SK-N-MC (cell line): Measurements from ENCODE around the gene R3HDM4.

Experiments
- DNase-seq: peaks from one replicate; pipeline ENCODE4 v3.0.0-alpha.2; 2011; ENCODE audit warnings: low read depth, low spot score
- H3K27ac ChIP-seq: fragments of 200-600 bp; sonication (generic); 2 replicates; pipeline ENCODE4 v1.5.1; 2016; ENCODE audit warnings: mixed run types
- H3K36me3 ChIP-seq: fragments of 200-600 bp; sonication (generic); 2 replicates; pipeline ENCODE4 v1.6.1; 2017; ENCODE audit warnings: antibody characterized with exemption, low read length, mixed read lengths; ENCODE audit not compliant: insufficient read depth
- H3K4me3 ChIP-seq: fragments of 200-600 bp; sonication (generic); 2 replicates; pipeline ENCODE4 v1.5.1; 2016
- H3K9ac ChIP-seq: fragments of 200-600 bp; sonication (generic); 2 replicates; pipeline ENCODE4 v1.8.0; 2017; ENCODE audit warnings: mixed run types, mixed read lengths; ENCODE audit not compliant: insufficient read length
- H3K9me3 ChIP-seq: fragments of 200-600 bp; sonication (generic); 2 replicates; pipeline ENCODE4 v1.6.1; 2017; ENCODE audit warnings: low read depth, mild to moderate bottlenecking, antibody characterized with exemption, low read length, moderate library complexity, mixed read lengths
- EZH2 ChIP-seq: fragments of 200-600 bp; sonication (generic); IDR thresholded peaks from one replicate; pipeline ENCODE4 v1.6.1; 2017; ENCODE audit warnings: antibody characterized with exemption
- FOXP2 ChIP-seq: optimal IDR thresholded peaks from 2 replicates; pipeline ENCODE3; 2011; ENCODE audit warnings: mild to moderate bottlenecking, moderate library complexity; ENCODE audit not compliant: insufficient read depth; ENCODE audit errors: extremely low read length, control extremely low read depth
- POLR2AphosphoS5 ChIP-seq: IDR thresholded peaks from 2 replicates; pipeline ENCODE4 v1.6.1; 2012; ENCODE audit warnings: mild to moderate bottlenecking, low read depth, low read length, borderline replicate concordance

Gene R3HDM4

DNA sequence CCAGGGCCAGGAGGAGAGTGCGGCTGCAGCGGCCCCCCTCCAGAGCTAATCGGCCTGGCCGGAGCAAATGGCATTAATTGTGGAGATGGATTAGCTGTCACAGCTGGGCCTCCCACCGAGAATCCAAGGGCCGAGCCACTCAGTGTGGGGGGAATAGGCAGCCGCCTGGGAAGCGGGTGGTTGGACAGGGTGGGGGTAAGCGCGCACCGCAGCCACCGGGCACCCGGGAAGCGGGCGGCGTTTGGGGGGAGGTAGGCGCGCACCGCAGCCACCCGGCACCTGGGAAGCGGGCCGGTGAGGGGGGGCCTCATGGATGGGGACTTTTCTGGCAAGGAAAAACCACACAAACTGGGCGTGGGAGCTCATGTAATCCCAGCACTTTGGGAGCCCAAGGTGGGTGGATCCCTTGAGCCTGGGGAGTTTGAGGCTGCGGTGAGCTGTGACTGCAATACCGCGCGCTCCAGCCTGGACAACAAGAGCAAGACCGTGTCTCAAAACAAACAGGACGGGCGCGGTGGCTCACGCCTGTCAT lies 9.7 kb downstream of the R3HDM4 start:
- Histone ChIP-seq H3K9me3 (no peaks in the 10 kb centered on the region), H3K9ac (no peak overlapping the region), H3K36me3 (no peaks in the 10 kb centered on the region; the same call in 1 of the 2 replicates), H3K4me3 (no peak overlapping the region), H3K27ac (no peak overlapping the region)
- no peak for DNase-seq
- TF ChIP-seq FOXP2 = no peak
- no peak for TF ChIP-seq EZH2
- no peak for TF ChIP-seq POLR2AphosphoS5

DNA sequence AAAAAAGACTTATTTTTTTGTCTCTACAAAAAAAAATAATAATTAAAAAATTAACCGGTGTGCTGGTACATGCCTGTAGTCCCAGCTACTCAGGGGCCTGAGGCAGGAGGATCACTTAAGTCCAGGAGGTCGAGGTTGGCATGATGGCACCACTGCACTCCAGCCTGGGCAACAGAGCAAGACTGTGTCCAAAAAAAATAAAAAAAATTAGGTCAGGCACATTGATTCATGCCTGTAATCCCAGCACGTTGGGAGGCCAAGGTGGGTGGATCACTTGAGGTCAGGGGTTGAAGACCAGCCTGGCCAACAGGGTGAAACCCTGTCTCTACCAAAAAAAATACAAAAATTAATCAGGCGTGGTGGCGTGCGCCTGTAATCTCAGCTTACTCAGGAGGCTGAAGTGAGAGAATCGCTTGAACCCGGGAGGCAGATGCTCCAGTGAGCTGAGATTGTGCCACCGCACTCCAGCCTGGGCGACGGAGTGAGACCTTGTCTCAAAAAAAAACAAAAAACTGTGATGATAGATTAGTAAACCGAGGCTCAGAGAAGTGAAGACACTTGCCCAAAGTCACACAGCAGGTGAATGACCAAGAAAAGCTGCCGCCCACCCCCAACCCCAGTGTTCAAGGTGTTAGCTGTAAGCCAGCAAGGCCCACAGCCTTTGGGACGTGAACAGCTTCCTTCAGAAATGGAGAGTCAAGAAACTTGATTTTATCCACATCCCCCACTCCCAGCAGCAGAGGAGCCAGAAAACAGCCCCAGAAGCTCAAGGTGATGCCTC lies 10.4 kb downstream of the R3HDM4 start:
- Histone ChIP-seq H3K9me3 (no peaks in the 10 kb centered on the region), H3K9ac (no peak overlapping the region), H3K4me3 (no peak overlapping the region), H3K36me3 (no peaks in the 10 kb centered on the region; the same call in 1 of the 2 replicates), H3K27ac (no peak overlapping the region)
- DNase-seq = no peak
- TF ChIP-seq FOXP2 = no peak
- no peak for TF ChIP-seq EZH2
- TF ChIP-seq POLR2AphosphoS5 = no peak

DNA sequence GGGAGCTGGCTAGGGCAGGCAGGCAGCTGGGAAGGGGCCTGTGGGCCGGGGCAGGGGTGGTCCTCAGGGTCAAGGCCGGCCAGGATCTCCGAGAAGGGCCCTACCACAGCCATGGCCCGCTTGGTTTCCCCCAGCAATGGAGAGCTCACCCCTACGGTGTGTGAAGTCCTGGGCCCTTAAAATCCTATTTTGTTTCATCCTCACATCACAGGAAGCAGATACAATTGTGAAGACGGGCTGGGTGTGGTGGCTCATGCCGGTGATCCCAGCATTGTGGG lies 11.0 kb downstream of the R3HDM4 start:
- Histone ChIP-seq H3K27ac (no peak overlapping the region), H3K9me3 (no peaks in the 10 kb centered on the region), H3K4me3 (no peak overlapping the region), H3K36me3 (no peaks in the 10 kb centered on the region; the same call in 1 of the 2 replicates), H3K9ac (no peak overlapping the region)
- no peak for DNase-seq
- TF ChIP-seq FOXP2 (no peak), POLR2AphosphoS5 (no peak), EZH2 (no peak)

DNA sequence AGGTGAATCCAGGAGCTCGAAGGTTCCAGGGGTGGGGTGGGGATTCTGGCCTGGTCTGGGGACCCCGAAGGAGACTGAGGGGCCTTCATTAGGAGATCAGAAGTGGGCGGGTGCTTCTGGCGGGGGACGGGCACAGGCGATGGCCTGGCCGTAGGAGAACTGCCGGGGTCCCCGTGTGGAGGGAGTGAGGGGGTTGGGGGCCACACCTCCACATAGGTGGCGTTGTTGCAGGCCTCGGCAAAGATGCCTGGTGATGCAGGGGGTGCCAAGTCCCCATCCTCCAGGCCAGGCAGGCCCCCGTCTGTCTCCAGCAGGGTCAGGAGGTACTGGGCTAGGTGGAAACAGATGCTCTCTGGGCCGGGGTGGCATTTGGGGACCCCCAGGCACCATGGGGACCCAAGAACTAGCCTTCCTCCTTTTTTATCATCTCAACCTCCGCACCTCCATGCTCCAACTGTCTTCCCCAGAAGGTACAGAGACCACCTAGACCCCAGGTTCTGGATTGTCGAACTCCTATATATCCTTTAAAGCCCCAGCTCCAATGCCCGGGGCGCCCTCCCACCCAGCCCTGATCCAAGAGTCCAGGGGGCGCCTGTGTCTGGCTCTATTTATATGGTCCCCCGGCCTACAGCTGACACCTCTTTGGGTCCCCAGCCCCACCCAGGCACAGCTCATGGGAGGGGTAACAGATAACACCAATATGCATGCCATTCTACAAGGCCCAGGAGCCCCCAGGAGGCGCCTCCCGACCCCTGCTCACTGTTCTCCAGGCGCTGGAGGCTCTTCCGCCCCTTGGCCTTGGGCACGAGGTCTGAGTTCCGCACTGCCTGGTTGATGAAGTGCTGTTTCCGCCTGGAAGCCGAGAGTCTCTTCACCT lies 11.6 kb downstream of the R3HDM4 start:
- Histone ChIP-seq H3K4me3 (no peak overlapping the region), H3K9me3 (no peaks in the 10 kb centered on the region), H3K36me3 (no peaks in the 10 kb centered on the region; the same call in 1 of the 2 replicates), H3K27ac (no peak overlapping the region), H3K9ac (no peak overlapping the region)
- DNase-seq = no peak
- TF ChIP-seq POLR2AphosphoS5 = no peak
- no peak for TF ChIP-seq FOXP2
- TF ChIP-seq EZH2 = no peak

DNA sequence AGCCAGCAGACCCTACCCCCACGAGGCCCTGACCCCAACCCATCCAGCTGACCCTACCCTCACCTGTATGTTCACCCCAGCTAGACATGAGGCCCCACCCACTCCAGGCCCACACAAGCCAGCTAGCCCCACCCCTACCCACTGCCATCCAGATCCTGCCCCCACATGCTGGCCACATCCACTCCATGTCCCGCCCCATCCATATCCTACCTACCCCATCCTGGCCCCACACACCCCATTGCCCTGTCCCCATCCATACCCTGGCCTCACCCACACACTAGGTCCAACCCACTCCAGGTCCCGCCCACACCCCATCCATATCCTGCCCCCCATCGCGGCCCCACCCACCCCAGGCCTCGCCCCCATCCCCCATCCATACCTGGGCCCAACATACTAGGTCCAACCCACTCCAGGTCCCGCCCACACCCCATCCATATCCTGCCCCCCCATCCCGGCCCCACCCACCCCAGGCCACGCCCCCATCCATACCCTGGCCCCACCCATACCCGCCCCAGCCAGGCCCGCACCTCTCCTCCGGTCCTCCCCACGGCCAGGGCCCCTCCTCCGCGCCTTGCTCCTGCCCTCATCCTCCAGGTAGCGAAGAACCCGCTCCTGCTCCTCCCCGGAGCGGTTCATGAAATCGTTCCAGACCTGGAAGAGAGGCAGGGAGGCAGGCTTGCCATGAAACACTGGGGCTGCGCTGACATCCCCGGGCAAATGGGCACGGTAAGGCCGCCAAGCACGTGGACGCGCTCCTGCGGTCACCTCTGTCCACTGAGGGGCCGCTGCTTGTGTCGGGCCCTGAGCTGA lies 12.5 kb downstream of the R3HDM4 start:
- no peaks in the 10 kb centered on the region; the same call in 1 of the 2 replicates for H3K36me3 ChIP-seq
- no peak overlapping the region for H3K4me3 ChIP-seq
- DNase-seq = no peak
- no peaks in the 10 kb centered on the region for H3K9me3 ChIP-seq
- TF ChIP-seq POLR2AphosphoS5 = no peak
- TF ChIP-seq FOXP2 = no peak
- TF ChIP-seq EZH2 = no peak
- H3K9ac ChIP-seq = no peak overlapping the region
- H3K27ac ChIP-seq = no peak overlapping the region

DNA sequence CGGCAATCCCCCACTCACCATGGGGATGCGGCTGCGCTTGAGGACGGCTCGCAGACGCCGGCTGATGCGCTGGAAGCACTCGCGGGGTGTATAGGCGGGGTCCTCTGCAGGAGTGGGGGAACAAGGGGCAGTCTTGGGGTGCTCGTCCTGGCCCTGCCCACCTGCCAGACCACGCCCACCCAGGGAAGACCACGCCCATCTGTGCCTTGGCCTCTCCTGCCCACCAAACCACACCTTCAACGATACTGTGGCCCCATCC lies 13.0 kb downstream of the R3HDM4 start:
- Histone ChIP-seq H3K27ac (no peak overlapping the region), H3K9me3 (no peaks in the 10 kb centered on the region), H3K4me3 (no peak overlapping the region), H3K9ac (no peak overlapping the region), H3K36me3 (no peaks in the 10 kb centered on the region; the same call in 1 of the 2 replicates)
- TF ChIP-seq EZH2 (no peak), FOXP2 (no peak), POLR2AphosphoS5 (no peak)
- no peak for DNase-seq

DNA sequence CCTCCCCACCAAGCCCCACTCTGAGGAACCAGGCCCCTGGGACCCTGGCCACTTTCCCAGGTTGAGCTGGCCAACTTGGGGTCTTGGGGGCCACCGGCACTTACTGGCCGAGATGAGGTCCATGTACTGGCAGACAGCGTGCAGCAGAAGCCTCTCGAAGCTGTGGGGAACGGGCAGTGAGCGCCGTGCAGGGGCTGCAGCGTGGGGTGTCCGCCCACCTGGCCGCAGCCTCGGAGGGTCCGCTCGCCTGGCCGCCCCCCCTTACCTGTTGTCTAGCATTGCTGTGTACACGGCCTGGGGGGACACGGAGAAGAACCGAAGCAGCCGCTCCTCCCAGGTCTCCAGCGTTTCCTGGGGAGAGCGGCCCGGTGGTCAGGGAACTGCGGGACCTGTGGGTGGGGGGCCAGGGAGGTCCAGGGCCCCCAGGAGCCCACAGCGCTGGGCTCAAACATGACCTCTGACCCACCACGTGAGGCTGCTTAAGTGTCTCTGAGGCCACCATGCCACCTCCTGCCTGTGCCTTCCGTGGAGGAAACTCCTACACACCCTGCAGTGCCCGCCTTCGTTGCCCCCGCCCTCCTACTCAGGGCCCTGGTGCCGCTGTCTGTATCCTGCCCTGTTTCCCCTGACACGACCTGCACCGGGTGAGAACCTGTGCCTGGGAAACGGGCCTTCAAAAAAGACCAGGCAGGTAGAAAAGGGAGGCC lies 13.5 kb downstream of the R3HDM4 start:
- Histone ChIP-seq H3K4me3 (no peak overlapping the region), H3K9ac (no peak overlapping the region), H3K36me3 (no peaks in the 10 kb centered on the region; the same call in 1 of the 2 replicates), H3K27ac (no peak overlapping the region), H3K9me3 (no peaks in the 10 kb centered on the region)
- TF ChIP-seq POLR2AphosphoS5 = no peak
- no peak for TF ChIP-seq FOXP2
- no peak for TF ChIP-seq EZH2
- no peak for DNase-seq
